Forelimb muscle (tissue), 1 donor: ENCODE data around the gene TSKS. TPM values are rescaled to one million over a fixed set of nuclear protein-coding genes. Genes with fewer than 3 reads are reported as not detected.
"Not testable (repeated sequence)": the region's sequence is repeated elsewhere in the genome, so short reads cannot be mapped to it uniquely, and the experiment has no call there.

Experiments used
- DNase-seq: peaks from one replicate; pipeline ENCODE4 v3.0.0-alpha.2; 2013; ENCODE audit warnings: low read depth
- polyA plus RNA-seq: library from polyadenylated mRNA; unstranded; fragments of 120-200 nt; gene quantifications from one replicate; pipeline ENCODE4 v1.2.1, GENCODE V29; 2013; ENCODE audit not compliant: insufficient read length

TSKS gene
- polyA plus RNA-seq, 1 donor = 0.52 TPM

- no peak for DNase-seq
Observed at GRCh38 chr19:49766930-49767299, 3.8 kb upstream of the TSKS start, which contains the start of gene AP2A1. TSS of gene AP2A1 (plus strand) at chr19:49767001. CDS start at chr19:49767134, 133 bp downstream.

- peak; percentile 99 for DNase-seq
Observed at GRCh38 chr19:49766007-49766929, 3.2 kb upstream of the TSKS start.

- DNase-seq = no peak
Observed at GRCh38 chr19:49764341-49764740, 1.2 kb upstream of the TSKS start.

GRCh38 chr19:49761625-49762311 lies 1.3 kb downstream of the TSKS start:
- peak; percentile 20 for DNase-seq

- no peak for DNase-seq
Observed at GRCh38 chr19:49761249-49761624, 1.9 kb downstream of the TSKS start.

- no peak for DNase-seq
Observed at GRCh38 chr19:49758292-49758691, 4.8 kb downstream of the TSKS start.

- no peak for DNase-seq
Observed at GRCh38 chr19:49755956-49756355, 7.2 kb downstream of the TSKS start.

GRCh38 chr19:49752701-49753100 lies 10.4 kb downstream of the TSKS start:
- DNase-seq = no peak

- no peak for DNase-seq
Observed at GRCh38 chr19:49749771-49750170, 13.3 kb downstream of the TSKS start.

GRCh38 chr19:49749055-49749716 lies 13.9 kb downstream of the TSKS start:
- no peak for DNase-seq

GRCh38 chr19:49746206-49746958 lies 16.7 kb downstream of the TSKS start:
- no peak for DNase-seq

- DNase-seq = no peak
Observed at GRCh38 chr19:49744946-49745381, 18.1 kb downstream of the TSKS start.

- DNase-seq = no peak
Observed at GRCh38 chr19:49741210-49741844, 21.8 kb downstream of the TSKS start.

GRCh38 chr19:49739933-49740332 lies 23.2 kb downstream of the TSKS start:
- DNase-seq = no peak

GRCh38 chr19:49739098-49739497 lies 24.0 kb downstream of the TSKS start:
- DNase-seq = no peak

GRCh38 chr19:49738268-49738667 lies 24.8 kb downstream of the TSKS start:
- no peak for DNase-seq

- DNase-seq = no peak
Observed at GRCh38 chr19:49730166-49730565, 32.9 kb downstream of the TSKS start.

- DNase-seq = peak; percentile 14
Observed at GRCh38 chr19:49727217-49728030, 35.7 kb downstream of the TSKS start.

- DNase-seq = not testable (repeated sequence)
Observed at GRCh38 chr19:49719420-49719819, 43.7 kb downstream of the TSKS start.

GRCh38 chr19:49718991-49719390 lies 44.1 kb downstream of the TSKS start:
- no peak for DNase-seq
